ENCODE data around the gene MOB3A. TPM values are rescaled to one million over a fixed set of nuclear protein-coding genes. Genes with fewer than 3 reads are reported as not detected.

The MOB3A gene
- total RNA-seq, 1 donor from 2014 or later: 6.0 TPM

DNA sequence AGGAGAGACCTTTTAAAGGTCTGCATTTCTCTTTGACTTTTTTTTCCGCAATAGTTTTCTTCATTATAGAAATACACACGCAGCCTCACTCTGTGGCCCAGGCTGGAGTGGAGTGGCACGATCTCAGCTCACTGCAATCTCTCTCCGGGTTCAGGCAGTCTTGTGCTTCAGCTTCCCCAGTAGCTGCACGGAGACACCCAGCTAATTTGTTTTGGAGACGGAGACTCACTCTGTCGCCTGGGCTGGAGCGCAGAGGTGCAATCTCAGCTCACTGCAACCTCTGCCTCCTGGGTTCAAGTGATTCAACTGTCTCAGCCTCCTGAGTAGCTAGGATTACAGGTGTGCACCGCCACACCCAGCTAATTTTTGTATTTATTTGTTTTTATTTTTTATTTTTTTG is 33.4 kb downstream of the MOB3A start:
- no peaks in the 10 kb centered on the region for H3K79me2 ChIP-seq (ENCODE audit: low read depth)
- H3K4me1 ChIP-seq: peaks cover 23% of the 10 kb centered on the region
- peak overlapping the region; percentile 90 for H3K4me3 Mint-ChIP-seq
- no peaks in the 10 kb centered on the region for H3K36me3 Mint-ChIP-seq
- no peaks in the 10 kb centered on the region for H3K9me3 Mint-ChIP-seq
- DNase-seq (ENCODE audit: low spot score): no peak
- no peaks in the 10 kb centered on the region for H4K20me1 ChIP-seq (ENCODE audit: low read depth)
- peaks cover 44% of the 10 kb centered on the region for H3F3A ChIP-seq (ENCODE audit: low read depth)
- H3K27ac Mint-ChIP-seq: peak overlapping the region; percentile 99
- no peaks in the 10 kb centered on the region for H3K9me3 ChIP-seq (ENCODE audit: low read depth)
- H3K4me2 ChIP-seq: peak overlapping the region; percentile 81
- peaks cover 47% of the 10 kb centered on the region for H3K4me1 Mint-ChIP-seq
- H3K27ac ChIP-seq: no peak overlapping the region
- H2AFZ ChIP-seq (replicated peaks): no peak overlapping the region
- H3K27me3 ChIP-seq: no peaks in the 10 kb centered on the region
- TF ChIP-seq EZH2phosphoT487 (IDR thresholded peaks at IDR 0.05): no peak
- TF ChIP-seq, protein P1, sequence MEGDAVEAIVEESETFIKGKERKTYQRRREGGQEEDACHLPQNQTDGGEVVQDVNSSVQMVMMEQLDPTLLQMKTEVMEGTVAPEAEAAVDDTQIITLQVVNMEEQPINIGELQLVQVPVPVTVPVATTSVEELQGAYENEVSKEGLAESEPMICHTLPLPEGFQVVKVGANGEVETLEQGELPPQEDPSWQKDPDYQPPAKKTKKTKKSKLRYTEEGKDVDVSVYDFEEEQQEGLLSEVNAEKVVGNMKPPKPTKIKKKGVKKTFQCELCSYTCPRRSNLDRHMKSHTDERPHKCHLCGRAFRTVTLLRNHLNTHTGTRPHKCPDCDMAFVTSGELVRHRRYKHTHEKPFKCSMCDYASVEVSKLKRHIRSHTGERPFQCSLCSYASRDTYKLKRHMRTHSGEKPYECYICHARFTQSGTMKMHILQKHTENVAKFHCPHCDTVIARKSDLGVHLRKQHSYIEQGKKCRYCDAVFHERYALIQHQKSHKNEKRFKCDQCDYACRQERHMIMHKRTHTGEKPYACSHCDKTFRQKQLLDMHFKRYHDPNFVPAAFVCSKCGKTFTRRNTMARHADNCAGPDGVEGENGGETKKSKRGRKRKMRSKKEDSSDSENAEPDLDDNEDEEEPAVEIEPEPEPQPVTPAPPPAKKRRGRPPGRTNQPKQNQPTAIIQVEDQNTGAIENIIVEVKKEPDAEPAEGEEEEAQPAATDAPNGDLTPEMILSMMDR (IDR thresholded peaks at IDR 0.05): no peak
- TF ChIP-seq EZH2 (IDR thresholded peaks at IDR 0.05): no peak
- no peak overlapping the region for H3K9ac ChIP-seq
- H3K36me3 ChIP-seq: no peaks in the 10 kb centered on the region
- no peak overlapping the region for H3K4me3 ChIP-seq
- H3K27me3 Mint-ChIP-seq (ENCODE audit: insufficient read depth, low read depth): peaks cover 8% of the 10 kb centered on the region

DNA sequence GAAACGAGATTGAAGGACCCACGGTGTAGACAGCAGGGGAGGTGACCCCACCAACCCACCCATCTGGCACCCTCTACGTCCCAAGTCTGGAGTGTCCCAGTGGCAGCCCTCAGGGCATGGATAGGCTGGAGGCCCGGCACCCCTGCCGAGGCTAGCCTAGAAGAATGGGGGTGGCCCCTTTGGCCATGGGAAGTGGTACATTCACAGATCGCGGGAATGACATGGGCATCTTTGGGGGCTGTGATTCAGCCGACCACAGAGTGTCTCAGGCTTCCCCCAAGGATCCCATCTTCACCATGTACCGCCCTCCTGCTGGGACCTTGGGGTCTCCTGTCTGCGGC is 33.8 kb downstream of the MOB3A start:
- Mint-ChIP-seq H3K27me3 (ENCODE audit: insufficient read depth, low read depth) (peaks cover 8% of the 10 kb centered on the region), H3K4me3 (peak overlapping the region; percentile 90), H3K27ac (peak overlapping the region; percentile 99), H3K36me3 (no peaks in the 10 kb centered on the region), H3K4me1 (peaks cover 47% of the 10 kb centered on the region), H3K9me3 (no peaks in the 10 kb centered on the region)
- peak overlapping the region; percentile 71 for H3K27ac ChIP-seq
- no peaks in the 10 kb centered on the region for H3K27me3 ChIP-seq
- H3K9ac ChIP-seq: peak overlapping the region; percentile 41
- H3K4me2 ChIP-seq: peak overlapping the region; percentile 81
- H3K79me2 ChIP-seq (ENCODE audit: low read depth): no peaks in the 10 kb centered on the region
- H3K4me1 ChIP-seq: peaks cover 23% of the 10 kb centered on the region
- H4K20me1 ChIP-seq (ENCODE audit: low read depth): no peaks in the 10 kb centered on the region
- TF ChIP-seq, protein P1 (IDR thresholded peaks at IDR 0.05): no peak
- no peak for TF ChIP-seq EZH2phosphoT487 (IDR thresholded peaks at IDR 0.05)
- TF ChIP-seq EZH2 (IDR thresholded peaks at IDR 0.05): no peak
- no peak for DNase-seq (ENCODE audit: low spot score)
- H3K4me3 ChIP-seq: peak overlapping the region; percentile 78
- H2AFZ ChIP-seq (replicated peaks): no peak overlapping the region
- no peaks in the 10 kb centered on the region for H3K36me3 ChIP-seq
- H3K9me3 ChIP-seq (ENCODE audit: low read depth): no peaks in the 10 kb centered on the region
- peaks cover 44% of the 10 kb centered on the region for H3F3A ChIP-seq (ENCODE audit: low read depth)

DNA sequence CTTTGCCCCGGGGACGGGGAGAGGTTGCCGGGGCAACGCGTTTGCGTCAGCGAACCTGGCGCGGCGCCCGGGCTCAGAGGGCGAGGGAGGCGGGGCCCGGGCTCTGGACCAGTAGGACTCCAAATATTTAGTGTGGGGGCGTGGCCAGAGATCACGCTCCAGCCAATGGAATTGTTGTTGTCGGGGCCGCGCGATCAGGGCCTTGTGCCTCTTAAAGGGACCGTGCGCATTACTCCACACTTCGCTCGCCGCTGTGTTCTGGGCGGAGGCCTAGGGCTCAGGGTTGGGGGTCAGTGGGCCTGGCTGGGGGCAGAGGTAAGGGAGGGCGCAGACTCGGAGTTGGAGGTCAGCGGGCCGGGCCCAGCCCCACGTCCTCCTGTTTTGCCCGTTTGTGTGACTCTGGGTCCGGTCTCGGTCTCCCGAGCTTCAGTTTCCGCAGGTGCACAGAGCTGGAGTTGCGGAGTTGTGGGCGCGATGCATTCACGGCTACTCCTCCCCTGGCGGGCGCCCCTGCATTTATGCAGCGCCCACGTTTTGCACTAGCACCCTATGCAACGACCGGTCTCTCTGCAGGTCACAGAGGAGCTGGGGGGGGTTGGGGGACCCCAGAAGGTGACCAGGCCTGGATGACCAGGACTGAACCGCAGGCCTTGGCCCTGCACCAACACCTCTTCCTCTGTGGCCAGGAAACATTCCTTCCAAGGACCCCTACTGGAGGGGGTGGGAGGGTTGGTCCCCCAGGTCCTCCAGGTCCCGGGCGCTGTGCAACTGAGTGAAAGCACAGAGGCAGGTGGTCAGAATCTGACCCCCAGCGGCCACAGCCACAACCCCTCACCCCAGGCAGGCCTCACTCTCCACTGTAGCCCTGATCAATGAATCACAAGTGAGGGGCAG is 34.4 kb downstream of the MOB3A start:
- H2AFZ ChIP-seq (replicated peaks): no peak overlapping the region
- H3K4me1 ChIP-seq: peaks cover 23% of the 10 kb centered on the region
- Mint-ChIP-seq H3K36me3 (no peaks in the 10 kb centered on the region), H3K27ac (peak overlapping the region; percentile 99), H3K4me3 (peak overlapping the region; percentile 90), H3K9me3 (no peaks in the 10 kb centered on the region), H3K4me1 (peaks cover 48% of the 10 kb centered on the region), H3K27me3 (ENCODE audit: insufficient read depth, low read depth) (peaks cover 6% of the 10 kb centered on the region)
- no peaks in the 10 kb centered on the region for H3K79me2 ChIP-seq (ENCODE audit: low read depth)
- no peaks in the 10 kb centered on the region for H3K36me3 ChIP-seq
- TF ChIP-seq EZH2 (IDR thresholded peaks at IDR 0.05) (no peak), EZH2phosphoT487 (IDR thresholded peaks at IDR 0.05) (no peak)
- TF ChIP-seq, protein P1 (IDR thresholded peaks at IDR 0.05): no peak
- peak overlapping the region; percentile 85 for H3K4me2 ChIP-seq
- peak overlapping the region; percentile 93 for H3K27ac ChIP-seq
- peak overlapping the region; percentile 78 for H3K4me3 ChIP-seq
- peaks cover 44% of the 10 kb centered on the region for H3F3A ChIP-seq (ENCODE audit: low read depth)
- peak overlapping the region; percentile 59 for H3K9ac ChIP-seq
- no peaks in the 10 kb centered on the region for H4K20me1 ChIP-seq (ENCODE audit: low read depth)
- H3K9me3 ChIP-seq (ENCODE audit: low read depth): no peaks in the 10 kb centered on the region
- peak; percentile 100 for DNase-seq (ENCODE audit: low spot score)
- no peaks in the 10 kb centered on the region for H3K27me3 ChIP-seq

All from neural progenitor cell (in vitro differentiated cells).